HL-60 (cell line): Measurements from ENCODE around the gene PSMD2.

Source experiments
- CTCF ChIP-seq: IDR thresholded peaks from one replicate; pipeline ENCODE4 v1.5.1; 2011; ENCODE audit warnings: low read length, control low read depth, inconsistent platforms; ENCODE audit not compliant: insufficient read depth
- POLR2AphosphoS5 ChIP-seq: IDR thresholded peaks from 2 replicates; pipeline ENCODE4 v1.6.1; 2012; ENCODE audit warnings: low read depth
- REST ChIP-seq: IDR thresholded peaks from 2 replicates; pipeline ENCODE4 v1.6.1; 2012; ENCODE audit warnings: low read depth; ENCODE audit not compliant: insufficient replicate concordance

- no peak for TF ChIP-seq CTCF
- no peak for TF ChIP-seq REST
- no peak; the same call in none of the 2 replicates for TF ChIP-seq POLR2AphosphoS5
Measured at GRCh38 chr3:184335661-184336546, 36.9 kb downstream of the PSMD2 start.
